ENCODE measurements around the gene LPO. TPM values are rescaled to one million over a fixed set of nuclear protein-coding genes. Genes with fewer than 3 reads are reported as not detected.

LPO gene
- total and polyA plus RNA-seq, 2 donors from 2014 or later: not detected

DNA sequence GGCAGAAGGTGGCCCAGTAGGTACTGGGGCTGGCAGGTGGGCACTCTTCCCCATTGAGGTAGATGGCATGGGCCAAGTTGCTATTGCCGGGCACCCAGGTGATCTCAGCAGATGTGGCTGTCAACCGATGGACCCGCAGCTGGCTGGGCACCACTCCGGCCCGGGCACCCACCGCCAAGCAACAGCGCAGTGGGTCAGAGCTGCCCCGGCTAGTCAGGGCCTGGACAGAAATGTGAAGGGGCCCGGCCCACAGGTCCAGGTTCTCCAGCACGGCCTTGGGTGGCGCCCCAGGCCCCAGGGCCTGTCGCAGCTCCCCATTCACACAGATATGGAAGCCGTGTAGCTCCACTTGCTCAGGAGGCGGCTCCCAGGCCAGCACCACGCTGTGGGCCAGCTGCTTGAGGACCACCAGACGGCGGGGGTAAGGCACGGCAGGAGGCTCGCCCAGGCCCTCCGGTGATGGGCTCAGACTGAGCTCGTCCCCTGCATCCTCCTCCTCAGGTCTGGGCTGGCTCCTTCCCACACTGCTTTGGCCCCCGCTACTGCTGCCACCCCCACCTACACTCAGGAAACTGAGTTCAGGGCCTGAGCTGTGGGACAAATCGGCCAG is 73.7 kb downstream of the LPO start:
- no peaks in the 10 kb centered on the region for H3K36me3 ChIP-seq (ENCODE audit: control insufficient read depth in 2 of 3, insufficient read depth in 3 of 3, low read length in 3 of 3)
- no peaks in the 10 kb centered on the region for H3K4me1 ChIP-seq (ENCODE audit: control insufficient read depth in 2 of 3, insufficient read depth in 2 of 3, low read depth in 1 of 3, low read length in 3 of 3)
- intact Hi-C loops (cut with DNase I): no loop called here
- TF ChIP-seq, protein P1, sequence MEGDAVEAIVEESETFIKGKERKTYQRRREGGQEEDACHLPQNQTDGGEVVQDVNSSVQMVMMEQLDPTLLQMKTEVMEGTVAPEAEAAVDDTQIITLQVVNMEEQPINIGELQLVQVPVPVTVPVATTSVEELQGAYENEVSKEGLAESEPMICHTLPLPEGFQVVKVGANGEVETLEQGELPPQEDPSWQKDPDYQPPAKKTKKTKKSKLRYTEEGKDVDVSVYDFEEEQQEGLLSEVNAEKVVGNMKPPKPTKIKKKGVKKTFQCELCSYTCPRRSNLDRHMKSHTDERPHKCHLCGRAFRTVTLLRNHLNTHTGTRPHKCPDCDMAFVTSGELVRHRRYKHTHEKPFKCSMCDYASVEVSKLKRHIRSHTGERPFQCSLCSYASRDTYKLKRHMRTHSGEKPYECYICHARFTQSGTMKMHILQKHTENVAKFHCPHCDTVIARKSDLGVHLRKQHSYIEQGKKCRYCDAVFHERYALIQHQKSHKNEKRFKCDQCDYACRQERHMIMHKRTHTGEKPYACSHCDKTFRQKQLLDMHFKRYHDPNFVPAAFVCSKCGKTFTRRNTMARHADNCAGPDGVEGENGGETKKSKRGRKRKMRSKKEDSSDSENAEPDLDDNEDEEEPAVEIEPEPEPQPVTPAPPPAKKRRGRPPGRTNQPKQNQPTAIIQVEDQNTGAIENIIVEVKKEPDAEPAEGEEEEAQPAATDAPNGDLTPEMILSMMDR (IDR thresholded peaks at IDR 0.05; ENCODE audit: borderline replicate concordance, extremely low read depth, insufficient read depth): no peak
- no peaks in the 10 kb centered on the region for H3K9me3 ChIP-seq (ENCODE audit: control insufficient read depth in 2 of 3, insufficient read depth in 1 of 3, low read length in 3 of 3)
- FAIRE-seq (no peak), DNase-seq (peak in 2 of 5 donors; percentile 7 to 64)
- H3K4me3 ChIP-seq (ENCODE audit: low read length in 3 of 3): no peak overlapping the region
- no peak overlapping the region for H3K9ac ChIP-seq (ENCODE audit: low read length in 3 of 3)
- H3K27me3 ChIP-seq (ENCODE audit: control insufficient read depth, insufficient read depth, low read length): no peaks in the 10 kb centered on the region
- no peak overlapping the region for H3K27ac ChIP-seq (ENCODE audit: low read depth in 2 of 2, low read length in 2 of 2)

- DNase-seq (no peak), FAIRE-seq (no peak)
- H3K27me3 ChIP-seq (ENCODE audit: control insufficient read depth, insufficient read depth, low read length): no peaks in the 10 kb centered on the region
- TF ChIP-seq, protein P1 (IDR thresholded peaks at IDR 0.05; ENCODE audit: borderline replicate concordance, extremely low read depth, insufficient read depth): no peak
- no peak overlapping the region for H3K4me3 ChIP-seq (ENCODE audit: low read length in 3 of 3)
- intact Hi-C loops (cut with DNase I): no loop called here
- no peak overlapping the region for H3K9ac ChIP-seq (ENCODE audit: low read length in 3 of 3)
- no peaks in the 10 kb centered on the region for H3K36me3 ChIP-seq (ENCODE audit: control insufficient read depth in 2 of 3, insufficient read depth in 3 of 3, low read length in 3 of 3)
- no peaks in the 10 kb centered on the region for H3K9me3 ChIP-seq (ENCODE audit: control insufficient read depth in 2 of 3, insufficient read depth in 1 of 3, low read length in 3 of 3)
- H3K4me1 ChIP-seq (ENCODE audit: control insufficient read depth in 2 of 3, insufficient read depth in 2 of 3, low read depth in 1 of 3, low read length in 3 of 3): no peaks in the 10 kb centered on the region
- H3K27ac ChIP-seq (ENCODE audit: low read depth in 2 of 2, low read length in 2 of 2): no peak overlapping the region
Measured at GRCh38 chr17:58312829-58313228, 74.4 kb downstream of the LPO start.

- intact Hi-C loops (cut with DNase I): no loop called here
- H3K9ac ChIP-seq (ENCODE audit: low read length in 3 of 3): no peak overlapping the region
- no peak overlapping the region for H3K27ac ChIP-seq (ENCODE audit: low read depth in 2 of 2, low read length in 2 of 2)
- no peaks in the 10 kb centered on the region for H3K9me3 ChIP-seq (ENCODE audit: control insufficient read depth in 2 of 3, insufficient read depth in 1 of 3, low read length in 3 of 3)
- peak in 1 of 5 donors; percentile 5 for DNase-seq
- no peak for FAIRE-seq
- H3K4me3 ChIP-seq (ENCODE audit: low read length in 3 of 3): no peak overlapping the region
- H3K36me3 ChIP-seq (ENCODE audit: control insufficient read depth in 2 of 3, insufficient read depth in 3 of 3, low read length in 3 of 3): no peaks in the 10 kb centered on the region
- no peaks in the 10 kb centered on the region for H3K27me3 ChIP-seq (ENCODE audit: control insufficient read depth, insufficient read depth, low read length)
- H3K4me1 ChIP-seq (ENCODE audit: control insufficient read depth in 2 of 3, insufficient read depth in 2 of 3, low read depth in 1 of 3, low read length in 3 of 3): no peaks in the 10 kb centered on the region
- TF ChIP-seq, protein P1 (IDR thresholded peaks at IDR 0.05; ENCODE audit: borderline replicate concordance, extremely low read depth, insufficient read depth): no peak
Measured at GRCh38 chr17:58313815-58314705, 75.7 kb downstream of the LPO start.

Measured in kidney (tissue), 14 donors.